ENCODE measurements around the gene GNAI3.

DNA sequence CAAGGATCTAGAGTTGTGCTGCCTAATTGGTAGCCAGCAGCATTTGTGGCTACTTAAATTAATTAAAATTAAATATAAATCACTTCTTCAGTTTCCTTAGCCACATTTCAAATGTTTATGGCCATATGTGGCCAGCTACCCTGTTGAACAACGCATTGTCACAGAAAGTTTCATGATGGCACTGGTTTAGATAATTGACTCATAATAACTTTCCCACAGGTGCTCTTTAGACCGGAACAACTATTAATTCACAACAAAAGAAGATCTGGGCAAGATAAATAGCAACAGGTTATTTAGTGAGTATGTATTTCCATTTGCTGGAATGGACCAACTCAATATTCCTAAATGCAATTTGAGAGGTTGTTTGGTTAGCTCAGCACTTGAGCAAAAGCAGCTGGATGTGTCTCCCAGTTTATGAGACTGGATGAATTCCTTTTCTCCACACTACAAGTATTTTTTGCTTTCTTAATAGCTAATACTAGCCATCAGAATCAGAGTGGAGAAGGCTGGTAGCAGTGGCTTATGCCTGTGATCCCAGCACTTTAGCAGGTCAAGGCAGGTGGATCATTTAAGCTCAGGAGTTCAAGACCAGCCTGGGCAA is 35.2 kb upstream of the GNAI3 start:
- TF ChIP-seq, protein P1, sequence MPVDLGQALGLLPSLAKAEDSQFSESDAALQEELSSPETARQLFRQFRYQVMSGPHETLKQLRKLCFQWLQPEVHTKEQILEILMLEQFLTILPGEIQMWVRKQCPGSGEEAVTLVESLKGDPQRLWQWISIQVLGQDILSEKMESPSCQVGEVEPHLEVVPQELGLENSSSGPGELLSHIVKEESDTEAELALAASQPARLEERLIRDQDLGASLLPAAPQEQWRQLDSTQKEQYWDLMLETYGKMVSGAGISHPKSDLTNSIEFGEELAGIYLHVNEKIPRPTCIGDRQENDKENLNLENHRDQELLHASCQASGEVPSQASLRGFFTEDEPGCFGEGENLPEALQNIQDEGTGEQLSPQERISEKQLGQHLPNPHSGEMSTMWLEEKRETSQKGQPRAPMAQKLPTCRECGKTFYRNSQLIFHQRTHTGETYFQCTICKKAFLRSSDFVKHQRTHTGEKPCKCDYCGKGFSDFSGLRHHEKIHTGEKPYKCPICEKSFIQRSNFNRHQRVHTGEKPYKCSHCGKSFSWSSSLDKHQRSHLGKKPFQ (tag by site-specific recombination; IDR thresholded peaks at IDR 0.05) = no peak
- no peak for TF ChIP-seq ZNF114 (tag by site-specific recombination; IDR thresholded peaks at IDR 0.05)
- TF ChIP-seq, protein P2, sequence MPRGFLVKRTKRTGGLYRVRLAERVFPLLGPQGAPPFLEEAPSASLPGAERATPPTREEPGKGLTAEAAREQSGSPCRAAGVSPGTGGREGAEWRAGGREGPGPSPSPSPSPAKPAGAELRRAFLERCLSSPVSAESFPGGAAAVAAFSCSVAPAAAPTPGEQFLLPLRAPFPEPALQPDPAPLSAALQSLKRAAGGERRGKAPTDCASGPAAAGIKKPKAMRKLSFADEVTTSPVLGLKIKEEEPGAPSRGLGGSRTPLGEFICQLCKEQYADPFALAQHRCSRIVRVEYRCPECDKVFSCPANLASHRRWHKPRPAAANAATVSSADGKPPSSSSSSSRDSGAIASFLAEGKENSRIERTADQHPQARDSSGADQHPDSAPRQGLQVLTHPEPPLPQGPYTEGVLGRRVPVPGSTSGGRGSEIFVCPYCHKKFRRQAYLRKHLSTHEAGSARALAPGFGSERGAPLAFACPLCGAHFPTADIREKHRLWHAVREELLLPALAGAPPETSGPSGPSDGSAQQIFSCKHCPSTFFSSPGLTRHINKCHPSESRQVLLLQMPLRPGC (tag by site-specific recombination; IDR thresholded peaks at IDR 0.05) = no peak
- TF ChIP-seq CTCF (tag by site-specific recombination; IDR thresholded peaks at IDR 0.05) = no peak
- TF ChIP-seq ZFP3 (tag by site-specific recombination; IDR thresholded peaks at IDR 0.05; ENCODE audit: low read depth) = no peak
- TF ChIP-seq ZBTB17 (tag by site-specific recombination; IDR thresholded peaks at IDR 0.05) = no peak
- no peak for TF ChIP-seq ZNF155 (tag by site-specific recombination; IDR thresholded peaks at IDR 0.05)
- TF ChIP-seq ZNF610 (tag by site-specific recombination; IDR thresholded peaks at IDR 0.05; ENCODE audit: borderline replicate concordance) = no peak
- TF ChIP-seq ZBTB7A (tag by site-specific recombination; IDR thresholded peaks at IDR 0.05; ENCODE audit: low read depth) = no peak
- TF ChIP-seq ZNF248 (tag by site-specific recombination; IDR thresholded peaks at IDR 0.05) = no peak
- no peak for TF ChIP-seq ZNF664 (tag by site-specific recombination; IDR thresholded peaks at IDR 0.05)
- TF ChIP-seq RBAK (tag by site-specific recombination; IDR thresholded peaks at IDR 0.05) = no peak
